GM10266 (cell line): ENCODE results near the gene CRHBP.

Experiments
- DNase-seq: peaks from one replicate; pipeline ENCODE4 v3.0.0; 2012; ENCODE audit errors: extremely low spot score
- CTCF ChIP-seq: IDR thresholded peaks from 2 replicates; pipeline ENCODE4 v1.5.1; 2012; ENCODE audit warnings: mild to moderate bottlenecking, low read depth; ENCODE audit not compliant: control insufficient read depth, insufficient read depth; ENCODE audit errors: missing control alignments

The CRHBP gene

GRCh38 chr5:76960004-76960625 lies 7.3 kb downstream of the CRHBP start:
- no peak for DNase-seq

GRCh38 chr5:76964060-76964459 lies 11.2 kb downstream of the CRHBP start:
- DNase-seq = no peak
- no peak for TF ChIP-seq CTCF

More at GRCh38 chr5:76960004-76960625, 7.3 kb downstream of the CRHBP start:
- TF ChIP-seq CTCF = no peak

- TF ChIP-seq CTCF = no peak
- no peak for DNase-seq
These were observed 18.7 kb downstream of the CRHBP start for GRCh38 chr5:76971511-76971910.

GRCh38 chr5:76972689-76973088 lies 19.8 kb downstream of the CRHBP start:
- no peak for DNase-seq
- TF ChIP-seq CTCF = no peak

- TF ChIP-seq CTCF = no peak
- DNase-seq = no peak
These were observed 21.9 kb downstream of the CRHBP start for GRCh38 chr5:76974785-76975184.

GRCh38 chr5:76978869-76979268 lies 26.0 kb downstream of the CRHBP start:
- no peak for TF ChIP-seq CTCF
- no peak for DNase-seq

- DNase-seq = no peak
- TF ChIP-seq CTCF = no peak
These were observed 27.8 kb downstream of the CRHBP start for GRCh38 chr5:76980518-76981144.
